ENCODE data around the gene ARL13B. TPM values are rescaled to one million over a fixed set of nuclear protein-coding genes. Genes with fewer than 3 reads are reported as not detected.

Gene ARL13B
- total RNA-seq, 1 donor from 2014 or later = 12.2 TPM

DNA sequence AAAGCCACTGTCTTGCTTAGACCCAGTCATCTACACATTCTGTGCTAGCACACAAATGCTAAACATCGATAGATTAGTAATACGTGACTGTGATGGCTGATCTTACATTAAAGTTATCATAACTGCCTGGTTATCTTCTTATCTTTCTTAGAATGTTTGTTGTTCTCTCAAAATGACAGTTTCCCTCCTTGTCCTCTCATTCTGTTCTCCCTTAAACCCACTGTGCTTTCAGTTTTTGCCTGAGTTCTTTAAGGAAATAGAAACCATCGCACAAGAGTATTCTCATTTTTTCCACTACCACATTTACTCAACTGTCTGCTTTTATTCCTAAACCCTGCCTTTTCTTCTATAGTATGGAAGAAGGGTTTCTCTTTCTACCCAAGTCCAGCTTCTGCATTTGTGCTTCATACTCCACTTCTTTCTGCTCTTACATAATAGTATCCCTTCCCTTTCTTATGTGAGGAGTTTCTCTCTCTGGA, 31.3 kb downstream of the ARL13B start:
- Mint-ChIP-seq H3K9me3 (ENCODE audit: low read depth) (no peaks in the 10 kb centered on the region), H3K4me1 (ENCODE audit: low read depth) (peaks cover 2% of the 10 kb centered on the region), H3K27me3 (ENCODE audit: low read depth) (no peaks in the 10 kb centered on the region), H3K27ac (ENCODE audit: unreplicated experiment) (no peak overlapping the region), H3K36me3 (ENCODE audit: low read depth) (no peaks in the 10 kb centered on the region), H3K4me3 (ENCODE audit: unreplicated experiment) (no peak overlapping the region)
- DNase-seq (ENCODE audit: low spot score) = no peak
- no peak for TF ChIP-seq CTCF (IDR thresholded peaks at IDR 0.05)

DNA sequence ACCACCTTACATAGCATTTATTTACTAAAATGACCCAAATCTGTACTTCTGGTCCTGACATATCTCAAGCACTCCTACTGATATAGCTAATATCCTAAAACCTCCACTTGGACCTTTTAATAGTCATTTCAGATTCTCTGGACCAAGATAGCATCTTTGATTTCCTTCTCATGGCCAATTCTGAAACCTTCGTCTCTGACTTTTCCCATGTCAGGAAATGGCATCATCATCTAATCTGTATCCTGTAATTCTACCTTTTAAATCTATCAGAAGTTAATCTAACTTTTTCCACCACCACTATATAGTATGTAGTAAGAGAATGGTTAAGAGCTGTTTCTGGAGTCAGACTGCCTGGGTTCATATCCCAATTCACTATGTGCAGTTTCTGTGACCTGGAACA, 32.2 kb downstream of the ARL13B start:
- TF ChIP-seq CTCF (IDR thresholded peaks at IDR 0.05) = no peak
- Mint-ChIP-seq H3K27ac (ENCODE audit: unreplicated experiment) (no peak overlapping the region), H3K4me1 (ENCODE audit: low read depth) (no peaks in the 10 kb centered on the region), H3K27me3 (ENCODE audit: low read depth) (no peaks in the 10 kb centered on the region), H3K9me3 (ENCODE audit: low read depth) (no peaks in the 10 kb centered on the region), H3K36me3 (ENCODE audit: low read depth) (no peaks in the 10 kb centered on the region), H3K4me3 (ENCODE audit: unreplicated experiment) (no peak overlapping the region)
- DNase-seq (ENCODE audit: low spot score) = no peak

- TF ChIP-seq CTCF (IDR thresholded peaks at IDR 0.05) = no peak
- no peaks in the 10 kb centered on the region for H3K36me3 Mint-ChIP-seq (ENCODE audit: low read depth)
- no peak overlapping the region for H3K4me3 Mint-ChIP-seq (ENCODE audit: unreplicated experiment)
- no peaks in the 10 kb centered on the region for H3K9me3 Mint-ChIP-seq (ENCODE audit: low read depth)
- no peaks in the 10 kb centered on the region for H3K4me1 Mint-ChIP-seq (ENCODE audit: low read depth)
- DNase-seq (ENCODE audit: low spot score) = no peak
- H3K27ac Mint-ChIP-seq (ENCODE audit: unreplicated experiment) = no peak overlapping the region
- no peaks in the 10 kb centered on the region for H3K27me3 Mint-ChIP-seq (ENCODE audit: low read depth)
Measured at GRCh38 chr3:94015025-94015424, 35.1 kb downstream of the ARL13B start.

GRCh38 chr3:94019659-94020058, 39.7 kb downstream of the ARL13B start:
- H3K4me1 Mint-ChIP-seq (ENCODE audit: low read depth) = peaks cover 6% of the 10 kb centered on the region

DNA sequence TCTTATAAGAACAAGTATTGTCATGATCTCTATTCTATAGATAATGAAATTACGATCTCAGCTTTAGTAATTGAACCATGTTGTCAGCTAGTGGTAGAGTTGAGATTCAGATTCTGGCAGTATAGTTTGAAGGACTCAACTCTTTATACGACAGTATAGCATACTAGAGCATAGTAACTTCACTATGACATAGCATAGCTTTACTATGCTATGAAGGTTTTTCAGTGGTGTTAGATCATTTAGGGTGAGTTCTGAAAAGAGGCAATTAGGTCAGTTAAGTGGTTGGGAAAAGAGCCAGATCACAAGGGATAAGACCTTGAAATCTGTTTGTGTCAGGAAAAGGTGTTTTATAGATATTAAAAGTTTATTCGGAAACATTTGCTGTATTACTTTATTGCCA, 40.3 kb downstream of the ARL13B start:
- no peak for DNase-seq (ENCODE audit: low spot score)
- Mint-ChIP-seq H3K9me3 (ENCODE audit: low read depth) (no peaks in the 10 kb centered on the region), H3K4me1 (ENCODE audit: low read depth) (peaks cover 6% of the 10 kb centered on the region), H3K4me3 (ENCODE audit: unreplicated experiment) (no peak overlapping the region), H3K27me3 (ENCODE audit: low read depth) (no peaks in the 10 kb centered on the region), H3K36me3 (ENCODE audit: low read depth) (no peaks in the 10 kb centered on the region), H3K27ac (ENCODE audit: unreplicated experiment) (no peak overlapping the region)
- TF ChIP-seq CTCF (IDR thresholded peaks at IDR 0.05) = no peak

More at GRCh38 chr3:94019659-94020058, 39.7 kb downstream of the ARL13B start:
- TF ChIP-seq CTCF (IDR thresholded peaks at IDR 0.05) = no peak
- Mint-ChIP-seq H3K27ac (ENCODE audit: unreplicated experiment) (no peak overlapping the region), H3K36me3 (ENCODE audit: low read depth) (no peaks in the 10 kb centered on the region), H3K9me3 (ENCODE audit: low read depth) (no peaks in the 10 kb centered on the region), H3K27me3 (ENCODE audit: low read depth) (no peaks in the 10 kb centered on the region), H3K4me3 (ENCODE audit: unreplicated experiment) (no peak overlapping the region)
- no peak for DNase-seq (ENCODE audit: low spot score)
